GM13976 (cell line): ENCODE data around the gene LGR6.

ENCODE experiments used
- DNase-seq: peaks from one replicate; pipeline ENCODE4 v3.0.0; 2012; ENCODE audit warnings: low spot score
- in situ Hi-C: fragments of 300-500 bp; cut with MboI; formaldehyde crosslinking; loops from one replicate; pipeline ENCODE4 v1.12.0; 2022; ENCODE audit warnings: low sequenced_read_pairs, mixed read lengths, inconsistent platforms; ENCODE audit not compliant: unreplicated experiment
- TF ChIP-seq, protein P1 (sequence below): IDR thresholded peaks from 2 replicates; pipeline ENCODE4 v1.5.1; 2012; ENCODE audit warnings: borderline replicate concordance, mild to moderate bottlenecking; ENCODE audit not compliant: insufficient read depth; ENCODE audit errors: extremely low read depth, missing control alignments, control extremely low read depth

The LGR6 gene

DNA sequence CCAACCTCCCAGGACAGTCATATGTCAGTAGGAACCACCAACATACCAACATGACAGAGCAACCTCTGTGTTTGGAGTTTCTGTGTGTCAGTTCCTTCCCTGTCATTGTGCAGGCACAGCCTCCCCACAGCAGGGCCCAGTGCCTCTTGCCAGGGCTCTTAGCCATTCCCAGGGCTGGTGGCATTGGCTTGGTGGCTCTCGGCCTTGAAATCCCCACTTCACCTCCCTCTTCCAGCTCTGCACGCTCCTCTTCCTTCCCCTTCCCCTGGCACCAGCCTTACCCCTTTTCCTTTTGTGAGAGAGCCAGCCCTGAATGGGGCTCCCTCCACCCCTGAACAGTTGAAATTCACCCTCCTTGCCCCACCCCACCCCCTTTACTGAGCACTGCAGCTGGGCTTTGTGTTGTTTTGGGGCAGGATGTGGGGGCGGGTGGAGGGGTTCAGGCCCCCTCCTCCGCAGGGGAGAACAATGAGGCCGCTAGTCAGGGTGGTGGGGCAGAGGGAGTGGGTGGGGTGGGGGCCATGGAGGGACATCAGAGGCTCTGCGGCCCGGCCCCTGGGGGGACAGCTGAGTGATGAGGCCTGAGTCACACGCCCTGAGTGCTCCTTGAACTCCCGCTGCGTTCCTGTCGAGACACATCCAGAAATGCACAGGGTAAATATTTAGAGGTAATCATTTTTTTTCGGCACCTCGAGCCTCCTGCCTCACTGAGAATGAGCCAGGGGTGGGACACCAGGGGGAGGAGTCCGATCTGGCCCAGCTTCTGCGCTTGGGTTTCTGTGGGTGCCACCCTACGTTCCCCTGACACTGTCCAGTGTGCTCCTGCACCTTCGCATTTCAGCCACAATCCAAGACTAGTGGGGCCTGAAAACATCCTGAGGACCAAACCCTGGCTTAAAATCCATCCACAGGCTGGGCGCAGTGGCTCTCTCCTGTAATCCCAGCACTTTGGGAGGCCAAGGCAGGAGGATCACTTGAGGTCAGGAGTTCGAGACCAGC is 28.6 kb downstream of the LGR6 start:
- no peak for DNase-seq
- in situ Hi-C loops = no loop called here
- TF ChIP-seq, protein P1, sequence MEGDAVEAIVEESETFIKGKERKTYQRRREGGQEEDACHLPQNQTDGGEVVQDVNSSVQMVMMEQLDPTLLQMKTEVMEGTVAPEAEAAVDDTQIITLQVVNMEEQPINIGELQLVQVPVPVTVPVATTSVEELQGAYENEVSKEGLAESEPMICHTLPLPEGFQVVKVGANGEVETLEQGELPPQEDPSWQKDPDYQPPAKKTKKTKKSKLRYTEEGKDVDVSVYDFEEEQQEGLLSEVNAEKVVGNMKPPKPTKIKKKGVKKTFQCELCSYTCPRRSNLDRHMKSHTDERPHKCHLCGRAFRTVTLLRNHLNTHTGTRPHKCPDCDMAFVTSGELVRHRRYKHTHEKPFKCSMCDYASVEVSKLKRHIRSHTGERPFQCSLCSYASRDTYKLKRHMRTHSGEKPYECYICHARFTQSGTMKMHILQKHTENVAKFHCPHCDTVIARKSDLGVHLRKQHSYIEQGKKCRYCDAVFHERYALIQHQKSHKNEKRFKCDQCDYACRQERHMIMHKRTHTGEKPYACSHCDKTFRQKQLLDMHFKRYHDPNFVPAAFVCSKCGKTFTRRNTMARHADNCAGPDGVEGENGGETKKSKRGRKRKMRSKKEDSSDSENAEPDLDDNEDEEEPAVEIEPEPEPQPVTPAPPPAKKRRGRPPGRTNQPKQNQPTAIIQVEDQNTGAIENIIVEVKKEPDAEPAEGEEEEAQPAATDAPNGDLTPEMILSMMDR = no peak

GRCh38 chr1:202223121-202223860 is 29.7 kb downstream of the LGR6 start:
- in situ Hi-C loops = no loop called here
- DNase-seq = no peak
- TF ChIP-seq, protein P1 = no peak

GRCh38 chr1:202224453-202224852 is 30.9 kb downstream of the LGR6 start:
- no peak for DNase-seq
- in situ Hi-C loops = no loop called here
- TF ChIP-seq, protein P1 = no peak

DNA sequence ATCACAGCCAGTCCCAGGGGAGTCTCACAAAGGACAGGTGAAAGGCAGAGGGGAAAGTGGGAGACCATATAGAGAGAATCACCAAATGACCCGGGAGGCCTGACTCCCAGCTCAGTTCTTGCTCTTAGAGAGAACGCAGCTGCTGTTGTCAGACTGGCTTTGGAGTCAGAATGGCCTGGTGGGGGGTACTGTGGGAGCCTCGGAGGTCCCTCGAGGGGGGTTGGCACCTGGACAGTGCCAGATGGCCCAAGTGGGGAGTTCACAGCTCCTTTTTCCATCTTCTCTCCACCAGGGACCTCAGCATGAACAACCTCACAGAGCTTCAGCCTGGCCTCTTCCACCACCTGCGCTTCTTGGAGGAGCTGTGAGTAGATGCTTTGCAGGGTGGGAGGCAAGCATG is 31.5 kb downstream of the LGR6 start:
- TF ChIP-seq, protein P1 = no peak
- in situ Hi-C loops = no loop called here
- DNase-seq = no peak

GRCh38 chr1:202227053-202227672 is 33.6 kb downstream of the LGR6 start:
- TF ChIP-seq, protein P1 = no peak
- in situ Hi-C loops = no loop called here
- DNase-seq = no peak

GRCh38 chr1:202227997-202228401 is 34.4 kb downstream of the LGR6 start:
- in situ Hi-C loops = no loop called here
- DNase-seq = no peak
- TF ChIP-seq, protein P1 = no peak
